ENCODE results near the gene TMEM132C. TPM values are rescaled to one million over a fixed set of nuclear protein-coding genes. Genes with fewer than 3 reads are reported as not detected.
"Not testable (repeated sequence)": the region's sequence is repeated elsewhere in the genome, so short reads cannot be mapped to it uniquely, and the experiment has no call there.

The TMEM132C gene
- total RNA-seq, 2 donors from 2014 or later: not detected

- DNase-seq: no peak
- no peaks in the 10 kb centered on the region for H3K9me3 ChIP-seq (ENCODE audit: control insufficient read depth, low read length, poor library complexity, severe bottlenecking)
- Mint-ChIP-seq H3K27me3 (no peaks in the 10 kb centered on the region), H3K36me3 (ENCODE audit: low read depth) (no peaks in the 10 kb centered on the region), H3K4me3 (no peak overlapping the region), H3K4me1 (no peaks in the 10 kb centered on the region), H3K27ac (no peak overlapping the region)
- no peak for ATAC-seq
Observed at GRCh38 chr12:128456922-128457321, 190.0 kb downstream of the TMEM132C start.

GRCh38 chr12:128458301-128458974, 191.5 kb downstream of the TMEM132C start:
- ATAC-seq (no peak), DNase-seq (no peak)
- no peaks in the 10 kb centered on the region for H3K9me3 ChIP-seq (ENCODE audit: control insufficient read depth, low read length, poor library complexity, severe bottlenecking)
- H3K27me3 Mint-ChIP-seq: no peaks in the 10 kb centered on the region
- H3K27ac Mint-ChIP-seq: no peak overlapping the region
- H3K4me3 Mint-ChIP-seq: no peak overlapping the region
- H3K4me1 Mint-ChIP-seq: no peaks in the 10 kb centered on the region
- no peaks in the 10 kb centered on the region for H3K36me3 Mint-ChIP-seq (ENCODE audit: low read depth)

- H3K36me3 Mint-ChIP-seq (ENCODE audit: low read depth): no peaks in the 10 kb centered on the region
- H3K27ac Mint-ChIP-seq: no peak overlapping the region
- ATAC-seq (no peak), DNase-seq (no peak)
- no peaks in the 10 kb centered on the region for H3K9me3 ChIP-seq (ENCODE audit: control insufficient read depth, low read length, poor library complexity, severe bottlenecking)
- H3K27me3 Mint-ChIP-seq: no peaks in the 10 kb centered on the region
- H3K4me1 Mint-ChIP-seq: no peaks in the 10 kb centered on the region
- no peak overlapping the region for H3K4me3 Mint-ChIP-seq
Observed at GRCh38 chr12:128459067-128459466, 192.1 kb downstream of the TMEM132C start.

GRCh38 chr12:128463881-128464280, 196.9 kb downstream of the TMEM132C start:
- H3K4me1 Mint-ChIP-seq: no peaks in the 10 kb centered on the region
- no peak overlapping the region for H3K27ac Mint-ChIP-seq
- DNase-seq (no peak), ATAC-seq (no peak)
- no peaks in the 10 kb centered on the region for H3K36me3 Mint-ChIP-seq (ENCODE audit: low read depth)
- H3K9me3 ChIP-seq (ENCODE audit: control insufficient read depth, low read length, poor library complexity, severe bottlenecking): no peaks in the 10 kb centered on the region
- no peaks in the 10 kb centered on the region for H3K27me3 Mint-ChIP-seq
- no peak overlapping the region for H3K4me3 Mint-ChIP-seq

- ATAC-seq (no peak), DNase-seq (no peak)
- no peak overlapping the region for H3K27ac Mint-ChIP-seq
- H3K36me3 Mint-ChIP-seq (ENCODE audit: low read depth): no peaks in the 10 kb centered on the region
- H3K4me1 Mint-ChIP-seq: no peaks in the 10 kb centered on the region
- H3K4me3 Mint-ChIP-seq: no peak overlapping the region
- no peaks in the 10 kb centered on the region for H3K9me3 ChIP-seq (ENCODE audit: control insufficient read depth, low read length, poor library complexity, severe bottlenecking)
- H3K27me3 Mint-ChIP-seq: no peaks in the 10 kb centered on the region
Observed at GRCh38 chr12:128467882-128468281, 200.9 kb downstream of the TMEM132C start.

- no peaks in the 10 kb centered on the region for H3K4me1 Mint-ChIP-seq
- H3K27ac Mint-ChIP-seq: no peak overlapping the region
- no peaks in the 10 kb centered on the region for H3K27me3 Mint-ChIP-seq
- no peak for ATAC-seq
- no peak for DNase-seq
- no peak overlapping the region for H3K4me3 Mint-ChIP-seq
- H3K9me3 ChIP-seq (ENCODE audit: control insufficient read depth, low read length, poor library complexity, severe bottlenecking): no peaks in the 10 kb centered on the region
- H3K36me3 Mint-ChIP-seq (ENCODE audit: low read depth): no peaks in the 10 kb centered on the region
Observed at GRCh38 chr12:128468926-128469325, 202.0 kb downstream of the TMEM132C start.

- no peaks in the 10 kb centered on the region for H3K9me3 ChIP-seq (ENCODE audit: control insufficient read depth, low read length, poor library complexity, severe bottlenecking)
- Mint-ChIP-seq H3K27me3 (no peaks in the 10 kb centered on the region), H3K4me3 (no peak overlapping the region), H3K36me3 (ENCODE audit: low read depth) (no peaks in the 10 kb centered on the region), H3K27ac (no peak overlapping the region), H3K4me1 (no peaks in the 10 kb centered on the region)
- DNase-seq: no peak
- ATAC-seq: no peak
Observed at GRCh38 chr12:128471491-128471890, 204.5 kb downstream of the TMEM132C start.

GRCh38 chr12:128474916-128475315, 207.9 kb downstream of the TMEM132C start:
- H3K9me3 ChIP-seq (ENCODE audit: control insufficient read depth, low read length, poor library complexity, severe bottlenecking): no peaks in the 10 kb centered on the region
- Mint-ChIP-seq H3K4me1 (no peaks in the 10 kb centered on the region), H3K4me3 (no peak overlapping the region), H3K36me3 (ENCODE audit: low read depth) (no peaks in the 10 kb centered on the region), H3K27ac (no peak overlapping the region), H3K27me3 (no peaks in the 10 kb centered on the region)
- ATAC-seq: no peak
- DNase-seq: no peak

GRCh38 chr12:128476266-128476665, 209.3 kb downstream of the TMEM132C start:
- no peaks in the 10 kb centered on the region for H3K4me1 Mint-ChIP-seq
- no peaks in the 10 kb centered on the region for H3K36me3 Mint-ChIP-seq (ENCODE audit: low read depth)
- H3K4me3 Mint-ChIP-seq: no peak overlapping the region
- H3K27ac Mint-ChIP-seq: no peak overlapping the region
- no peak for DNase-seq
- H3K9me3 ChIP-seq (ENCODE audit: control insufficient read depth, low read length, poor library complexity, severe bottlenecking): no peaks in the 10 kb centered on the region
- H3K27me3 Mint-ChIP-seq: no peaks in the 10 kb centered on the region
- ATAC-seq: no peak

- H3K9me3 ChIP-seq (ENCODE audit: control insufficient read depth, low read length, poor library complexity, severe bottlenecking): no peaks in the 10 kb centered on the region
- ATAC-seq (no peak), DNase-seq (no peak)
- Mint-ChIP-seq H3K4me1 (no peaks in the 10 kb centered on the region), H3K27me3 (no peaks in the 10 kb centered on the region), H3K36me3 (ENCODE audit: low read depth) (no peaks in the 10 kb centered on the region), H3K4me3 (no peak overlapping the region), H3K27ac (no peak overlapping the region)
Observed at GRCh38 chr12:128483526-128484255, 216.7 kb downstream of the TMEM132C start.

- not testable (repeated sequence) for H3K4me3 Mint-ChIP-seq; H3K27me3 Mint-ChIP-seq; DNase-seq; H3K9me3 ChIP-seq (ENCODE audit: control insufficient read depth, low read length, poor library complexity, severe bottlenecking); H3K27ac Mint-ChIP-seq; H3K4me1 Mint-ChIP-seq; ATAC-seq; H3K36me3 Mint-ChIP-seq (ENCODE audit: low read depth)
Observed at GRCh38 chr12:128497376-128497775, 230.4 kb downstream of the TMEM132C start.

GRCh38 chr12:128507470-128507869, 240.5 kb downstream of the TMEM132C start:
- no peaks in the 10 kb centered on the region for H3K36me3 Mint-ChIP-seq (ENCODE audit: low read depth)
- H3K9me3 ChIP-seq (ENCODE audit: control insufficient read depth, low read length, poor library complexity, severe bottlenecking): no peaks in the 10 kb centered on the region
- H3K4me1 Mint-ChIP-seq: no peaks in the 10 kb centered on the region
- no peak for ATAC-seq
- H3K4me3 Mint-ChIP-seq: no peak overlapping the region
- H3K27me3 Mint-ChIP-seq: no peaks in the 10 kb centered on the region
- no peak for DNase-seq
- H3K27ac Mint-ChIP-seq: no peak overlapping the region

GRCh38 chr12:128509170-128509569, 242.2 kb downstream of the TMEM132C start:
- DNase-seq: no peak
- no peaks in the 10 kb centered on the region for H3K4me1 Mint-ChIP-seq
- H3K9me3 ChIP-seq (ENCODE audit: control insufficient read depth, low read length, poor library complexity, severe bottlenecking): no peaks in the 10 kb centered on the region
- H3K27me3 Mint-ChIP-seq: no peaks in the 10 kb centered on the region
- ATAC-seq: no peak
- no peak overlapping the region for H3K4me3 Mint-ChIP-seq
- H3K27ac Mint-ChIP-seq: no peak overlapping the region
- H3K36me3 Mint-ChIP-seq (ENCODE audit: low read depth): no peaks in the 10 kb centered on the region

- Mint-ChIP-seq H3K36me3 (ENCODE audit: low read depth) (no peaks in the 10 kb centered on the region), H3K27ac (no peak overlapping the region), H3K4me3 (no peak overlapping the region), H3K27me3 (no peaks in the 10 kb centered on the region), H3K4me1 (no peaks in the 10 kb centered on the region)
- no peaks in the 10 kb centered on the region for H3K9me3 ChIP-seq (ENCODE audit: control insufficient read depth, low read length, poor library complexity, severe bottlenecking)
- ATAC-seq: no peak
- DNase-seq: no peak
Observed at GRCh38 chr12:128510511-128510910, 243.5 kb downstream of the TMEM132C start.

All from T-helper 17 cell (primary cell).